ENCODE data around the gene PDCD1LG2.
A peak's percentile ranks its signal among the peaks of the same experiment; 100 is the strongest.
"Not testable (repeated sequence)": the region's sequence is repeated elsewhere in the genome, so short reads cannot be mapped to it uniquely, and the experiment has no call there.

Gene PDCD1LG2

DNA sequence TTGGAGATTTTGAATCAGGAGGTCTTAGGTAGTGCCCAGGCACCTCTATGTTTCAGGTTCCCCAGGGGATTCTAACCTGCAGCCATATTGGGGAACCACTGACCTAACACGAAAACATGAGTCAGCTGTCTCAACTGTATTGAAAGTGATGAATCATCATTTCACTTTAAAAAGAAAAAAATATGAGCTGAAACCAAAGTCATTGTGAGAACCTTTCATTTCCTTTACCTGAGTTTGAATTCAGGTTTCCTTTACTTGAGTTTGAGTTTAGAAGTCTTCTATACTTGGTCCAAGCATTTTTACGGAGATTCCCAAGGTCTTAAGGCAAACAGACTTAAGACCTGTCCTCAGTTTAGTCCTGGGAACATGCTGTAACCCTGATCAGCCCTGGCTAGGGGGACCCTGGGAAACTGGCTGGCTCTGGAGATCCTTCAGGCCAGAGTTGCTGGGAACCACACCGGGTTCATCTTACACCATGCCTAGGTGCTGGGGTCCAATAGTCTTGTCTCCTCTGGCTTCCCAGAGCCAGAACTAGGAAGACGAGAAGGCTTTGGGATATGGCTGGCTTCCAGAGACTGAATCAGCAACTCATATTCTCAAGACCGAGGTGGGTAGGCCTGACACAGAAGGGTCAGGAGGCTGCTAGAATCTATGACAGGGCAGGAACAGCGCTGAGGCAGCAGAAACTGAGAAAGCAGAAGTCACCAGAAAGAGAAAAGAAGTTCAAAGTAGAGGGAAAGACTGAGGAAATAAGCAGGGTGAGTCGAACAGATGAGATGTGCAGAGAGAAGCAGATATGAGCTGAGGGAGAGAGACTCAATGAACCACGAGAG is 16.4 kb upstream of the PDCD1LG2 start:
- peak; percentile 73 for DNase-seq (ENCODE audit: low read depth)

DNA sequence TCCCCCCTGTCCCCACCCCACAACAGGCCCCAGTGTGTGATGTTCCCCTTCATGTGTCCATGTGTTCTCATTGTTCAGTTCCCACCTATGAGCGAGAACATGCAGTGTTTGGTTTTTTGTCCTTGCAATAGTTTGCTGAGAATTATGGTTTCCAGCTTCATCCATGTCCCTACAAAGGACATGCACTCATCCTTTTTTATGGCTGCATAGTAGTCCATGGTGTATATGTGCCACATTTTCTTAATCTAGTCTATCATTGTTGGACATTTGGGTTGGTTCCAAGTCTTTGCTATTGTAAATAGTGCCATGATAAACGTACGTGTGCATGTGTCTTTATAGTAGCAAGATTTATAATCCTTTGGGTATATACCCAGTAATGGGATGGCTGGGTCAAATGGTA is 15.6 kb upstream of the PDCD1LG2 start:
- DNase-seq (ENCODE audit: low read depth), result not testable (repeated sequence)

DNA sequence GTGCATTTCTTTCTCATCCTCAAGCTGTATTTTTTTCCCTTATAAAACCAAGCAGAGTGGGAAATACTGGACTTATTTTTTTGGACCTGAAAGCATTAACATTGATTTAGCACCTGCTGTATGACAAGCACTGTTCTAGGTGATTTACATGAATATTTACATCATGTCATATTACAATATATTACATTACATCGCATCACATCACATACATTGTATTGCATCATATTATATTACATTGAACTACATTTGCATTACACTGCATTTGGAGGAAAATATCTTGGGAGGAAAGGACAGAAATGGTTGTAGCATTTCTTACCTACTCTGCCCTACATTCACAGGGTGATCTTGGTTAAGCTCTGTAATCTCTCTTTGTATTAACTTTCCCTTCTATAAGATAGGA is 11.2 kb upstream of the PDCD1LG2 start:
- DNase-seq (ENCODE audit: low read depth), result no peak

DNA sequence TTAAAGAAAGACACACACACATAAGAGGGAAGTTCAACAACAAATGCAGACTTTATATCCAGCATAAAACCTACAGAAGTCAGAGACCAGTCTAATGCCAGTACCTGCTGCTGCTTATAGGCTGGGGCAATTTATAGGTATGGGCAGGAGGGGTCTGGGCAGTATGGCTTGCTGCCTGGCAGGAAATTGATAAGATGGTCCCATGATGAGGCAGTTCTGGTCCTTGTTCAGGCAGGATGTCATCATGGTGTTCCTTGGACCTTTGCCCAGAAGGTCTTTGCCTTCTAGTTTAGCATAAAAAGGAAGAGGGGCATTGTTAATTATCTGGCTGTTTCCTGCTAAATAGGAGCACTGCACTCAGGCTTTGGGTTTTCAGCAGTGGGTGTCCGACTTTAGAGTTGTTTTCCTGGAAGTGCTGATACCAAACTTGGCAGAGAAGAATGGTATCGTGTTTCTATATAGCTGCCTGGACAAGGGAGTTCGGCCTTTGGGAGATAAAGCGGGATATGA is 10.4 kb upstream of the PDCD1LG2 start:
- no peak for DNase-seq (ENCODE audit: low read depth)

DNA sequence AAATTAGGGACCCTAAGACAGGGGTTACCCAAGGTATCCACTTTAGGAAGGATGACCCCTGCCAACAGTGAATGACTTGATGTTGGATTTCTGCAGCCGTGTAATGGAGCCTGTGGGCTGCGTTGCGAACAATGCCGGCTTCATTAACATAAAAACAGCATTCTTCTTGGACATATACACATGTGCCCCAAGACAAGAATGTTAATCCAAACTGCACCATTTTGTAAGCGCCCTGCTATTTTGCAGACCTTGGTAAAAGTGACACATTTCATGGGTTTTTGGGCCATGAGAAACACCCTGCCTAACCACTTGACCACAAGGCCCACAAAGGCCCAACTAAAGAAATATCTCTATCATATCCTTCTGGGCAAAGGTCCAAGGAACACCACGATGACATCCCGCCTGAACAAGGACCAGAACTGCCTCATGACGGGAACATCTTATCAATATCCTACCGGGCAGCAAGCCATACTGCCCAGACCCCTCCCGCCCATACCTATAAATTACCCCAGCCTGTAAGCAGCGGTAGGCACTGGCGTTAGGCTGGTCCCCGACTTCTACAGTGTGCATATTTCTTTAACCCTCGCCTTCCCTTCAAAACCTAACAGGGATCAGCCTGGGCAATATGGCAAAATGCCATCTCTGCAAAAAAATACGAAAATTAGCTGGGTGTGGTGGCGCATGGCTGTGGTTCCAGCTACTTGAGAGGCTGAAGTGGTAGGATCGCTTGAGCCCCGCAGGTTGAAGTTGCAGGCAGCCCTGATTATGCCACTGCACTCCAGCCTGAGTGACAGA is 9.7 kb upstream of the PDCD1LG2 start:
- peak; percentile 60 for DNase-seq (ENCODE audit: low read depth)

DNA sequence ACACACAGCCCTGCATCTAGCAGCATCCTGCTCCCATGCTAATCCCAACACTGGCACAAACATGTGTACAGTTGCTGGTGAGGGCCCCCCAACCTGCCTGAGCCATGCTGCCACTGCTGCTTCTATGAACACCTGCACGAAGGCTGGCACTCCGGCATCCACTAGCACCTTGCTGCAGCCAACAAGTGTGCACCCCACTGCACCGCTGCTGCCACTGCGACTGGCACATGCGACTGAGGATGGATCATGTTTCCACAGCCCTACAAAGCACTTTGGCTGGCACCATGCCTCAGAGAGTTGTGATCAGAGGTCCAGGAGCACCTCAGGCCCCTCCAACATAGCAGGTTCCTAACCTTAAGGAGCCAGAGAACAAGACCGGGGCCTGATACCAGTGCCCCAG is 7.8 kb upstream of the PDCD1LG2 start:
- DNase-seq (ENCODE audit: low read depth), result no peak

DNA sequence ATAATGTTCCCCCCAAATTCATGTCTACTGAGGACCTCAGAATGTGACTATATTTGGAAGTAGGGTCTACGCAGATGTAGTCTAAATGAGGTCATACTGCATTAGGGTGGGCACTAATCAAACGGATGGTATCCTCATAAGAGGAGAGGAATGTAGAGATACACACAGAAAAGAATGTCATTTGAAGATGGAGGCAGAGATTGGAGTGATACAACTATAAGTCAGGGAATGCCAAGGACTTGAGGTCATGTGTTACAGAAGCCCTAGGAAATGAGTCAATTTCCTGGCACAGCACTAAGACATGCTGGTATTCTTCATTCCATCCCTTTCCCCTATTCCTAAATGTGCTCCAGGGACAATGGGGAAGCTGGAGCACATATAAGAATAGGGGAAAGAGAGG is 758 bp upstream of the PDCD1LG2 start:
- peak; percentile 98 for DNase-seq (ENCODE audit: low read depth)

DNA sequence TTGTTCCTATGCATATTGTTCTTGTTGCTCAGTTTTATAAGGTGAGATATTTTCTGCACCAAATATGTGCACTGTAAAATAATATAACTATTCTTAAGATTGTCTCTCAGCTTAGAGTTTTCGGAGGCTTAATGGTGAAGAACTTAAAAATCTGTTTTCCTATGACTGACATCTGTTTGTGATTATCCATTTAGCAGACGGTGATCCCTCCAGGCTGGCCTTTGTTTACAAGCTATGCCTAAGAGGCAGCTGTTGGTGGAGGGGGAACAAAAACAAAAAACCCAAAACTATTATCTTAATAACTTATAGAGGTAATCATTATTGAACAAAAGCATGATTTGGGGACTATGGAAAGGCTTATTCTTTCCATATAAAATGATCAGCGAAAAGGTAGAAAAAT is 658 bp downstream of the PDCD1LG2 start:
- no peak for DNase-seq (ENCODE audit: low read depth)

DNA sequence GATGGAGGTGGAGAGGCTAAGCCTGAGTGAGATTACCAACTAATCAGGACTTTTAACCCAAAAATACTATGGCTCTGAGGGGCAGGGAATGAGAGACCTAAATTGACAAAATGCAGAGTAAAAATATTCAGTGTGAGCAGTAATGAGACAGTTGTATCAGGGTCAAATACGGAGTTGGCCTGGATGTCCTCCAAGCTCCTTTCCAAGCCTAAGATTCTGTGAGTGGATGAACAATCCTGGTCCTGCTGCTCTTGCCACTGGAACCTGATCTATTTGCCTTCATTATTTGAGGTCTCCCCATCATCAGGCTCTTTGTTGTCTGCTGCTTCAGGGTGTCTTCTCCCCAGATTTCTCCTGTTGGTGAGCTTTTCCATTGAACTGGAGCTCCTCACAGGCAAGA is 1.1 kb downstream of the PDCD1LG2 start:
- DNase-seq (ENCODE audit: low read depth), result no peak

DNA sequence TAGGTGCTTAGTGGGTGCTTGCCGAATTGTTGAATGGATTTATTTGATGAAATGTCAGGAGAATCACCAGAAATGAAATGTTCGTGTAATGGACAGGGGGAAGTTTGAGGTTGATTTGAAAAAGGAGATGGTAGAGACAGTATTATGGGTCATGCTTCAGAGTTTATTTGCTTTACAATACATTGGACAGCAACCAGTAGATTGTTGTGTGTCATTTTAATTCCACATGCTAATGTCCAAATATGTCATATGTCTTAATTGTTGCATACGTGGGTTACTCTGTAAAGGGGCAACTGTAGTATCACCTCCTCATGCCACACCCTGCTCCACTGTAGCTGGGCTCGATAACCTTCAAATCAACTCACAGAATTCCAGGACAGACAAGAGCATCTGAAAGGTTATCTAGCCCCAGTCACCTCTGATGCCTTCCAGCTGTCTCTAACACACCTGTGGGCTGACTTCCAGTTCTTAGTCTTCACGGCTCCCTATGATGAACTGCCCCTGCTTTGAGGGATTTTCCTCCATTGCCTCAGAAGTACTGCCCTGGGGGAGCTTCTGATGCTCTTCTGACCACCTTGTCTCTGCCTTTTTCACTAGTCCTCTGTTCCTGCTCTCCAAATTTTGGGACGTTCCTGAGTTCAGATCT is 1.7 kb downstream of the PDCD1LG2 start:
- DNase-seq (ENCODE audit: low read depth), result no peak

DNA sequence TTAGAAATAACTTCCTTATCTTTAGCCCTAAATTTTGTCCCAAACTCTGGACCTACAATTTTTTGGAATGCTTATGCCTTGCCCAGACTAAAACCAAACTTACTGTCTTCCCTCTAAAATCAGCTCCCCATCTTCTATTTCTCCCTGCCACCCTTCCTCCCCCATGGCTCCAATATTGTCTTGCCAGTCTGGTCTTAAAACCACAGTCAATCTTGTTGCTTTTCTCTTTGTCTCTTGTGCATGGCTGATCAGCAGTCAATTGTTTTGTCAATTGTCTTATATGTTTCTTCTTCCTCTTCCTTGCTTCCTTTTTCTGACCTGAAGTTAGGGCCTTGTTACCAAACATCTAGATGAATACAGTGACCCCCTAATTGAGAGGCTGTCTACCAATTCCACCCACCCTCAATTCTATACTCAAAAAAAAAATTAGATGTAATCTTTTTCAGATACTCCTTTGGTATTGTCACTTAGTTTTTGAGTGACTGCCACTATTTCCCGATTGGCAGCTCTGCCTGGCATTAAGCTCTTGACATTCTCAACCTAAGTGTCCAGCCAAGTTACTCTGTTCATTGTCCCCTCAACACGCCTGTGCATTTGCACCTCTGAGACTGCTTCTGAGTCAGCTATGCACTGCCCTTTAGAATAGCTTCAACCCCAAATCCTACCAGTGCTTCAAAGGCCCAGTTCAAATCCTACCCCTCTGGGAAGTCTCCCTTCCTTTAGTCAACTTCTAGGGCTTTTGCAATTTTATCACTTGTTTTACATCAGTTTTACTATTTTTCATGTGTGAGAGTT is 2.5 kb downstream of the PDCD1LG2 start:
- no peak for DNase-seq (ENCODE audit: low read depth)

DNA sequence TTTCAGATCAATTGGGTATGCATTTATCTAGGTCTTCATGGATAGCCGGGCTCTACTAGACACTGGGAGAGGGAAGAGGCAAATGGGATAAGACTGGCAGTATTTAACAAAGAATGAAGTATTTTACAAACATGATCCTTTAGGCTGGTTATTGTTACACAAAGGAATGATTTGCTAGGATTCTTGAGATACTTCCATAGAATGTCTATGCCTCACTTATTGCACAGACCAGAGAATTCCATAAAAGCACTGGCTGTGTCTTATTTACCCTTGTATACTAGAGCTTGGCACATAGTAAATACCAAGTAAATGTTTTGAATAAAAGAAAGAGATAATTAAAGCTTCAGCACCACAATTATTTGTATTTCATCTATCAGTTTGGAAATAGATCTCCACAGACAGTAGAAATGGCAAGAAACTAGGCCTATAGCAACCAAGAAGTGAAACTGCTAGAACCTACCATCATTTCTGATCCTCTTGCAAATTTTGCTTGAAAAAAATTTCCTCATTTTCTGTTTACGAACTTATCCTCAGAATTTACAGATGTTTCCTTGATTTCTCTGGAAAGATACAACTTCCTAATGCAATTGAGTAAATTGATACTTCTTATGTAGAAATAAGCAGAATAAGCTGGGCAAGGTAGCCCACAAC is 3.8 kb downstream of the PDCD1LG2 start:
- DNase-seq (ENCODE audit: low read depth), result no peak

DNA sequence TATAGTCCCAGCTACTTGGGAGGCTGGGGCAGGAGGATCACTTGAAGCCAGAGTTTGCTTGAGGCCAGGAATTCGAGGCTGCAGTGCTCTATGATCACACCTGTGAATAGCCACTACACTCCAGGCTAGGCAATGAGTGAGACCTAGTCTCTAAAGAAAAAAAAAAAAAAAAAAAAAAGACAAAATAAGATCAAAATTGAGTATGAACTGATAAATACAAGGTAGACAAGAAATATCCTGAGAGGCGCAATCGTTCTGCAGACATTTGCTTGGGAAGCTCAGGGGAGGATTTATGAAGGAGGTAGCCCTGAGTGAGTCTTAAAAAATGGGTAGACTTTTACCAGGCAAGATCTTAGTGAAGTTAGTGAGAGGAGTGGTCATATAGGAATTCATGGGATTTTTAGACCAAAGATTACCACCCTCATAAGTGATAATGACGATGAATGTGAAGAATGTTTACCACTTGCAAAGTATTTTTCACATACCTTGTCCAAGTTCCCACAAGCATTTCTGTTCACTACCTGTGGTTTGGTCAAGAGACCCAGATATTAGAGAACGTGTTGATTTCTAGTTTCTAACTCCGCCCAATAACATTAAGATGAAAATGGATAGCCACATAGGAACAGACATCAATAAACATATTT is 4.4 kb downstream of the PDCD1LG2 start:
- DNase-seq (ENCODE audit: low read depth), result no peak

DNA sequence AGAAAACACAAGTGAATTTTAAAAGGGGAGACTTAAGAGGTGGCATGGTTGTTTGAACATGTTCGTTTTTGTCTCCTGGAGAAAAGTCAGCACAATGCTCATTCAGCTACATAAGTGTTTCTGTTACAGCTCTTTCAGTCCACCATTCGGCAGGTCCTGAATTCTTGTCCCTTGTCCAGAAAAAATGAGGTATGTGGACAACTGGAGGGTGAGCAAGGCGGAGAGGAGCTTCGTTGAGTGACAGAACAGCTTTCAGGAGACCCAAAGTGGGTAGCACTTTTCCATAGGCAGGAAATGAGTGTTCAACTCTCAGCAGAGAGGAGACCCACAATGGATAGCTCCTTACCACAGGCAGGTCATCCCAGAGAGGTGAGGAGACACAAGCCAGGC is 4.9 kb downstream of the PDCD1LG2 start:
- DNase-seq (ENCODE audit: low read depth), result no peak

DNA sequence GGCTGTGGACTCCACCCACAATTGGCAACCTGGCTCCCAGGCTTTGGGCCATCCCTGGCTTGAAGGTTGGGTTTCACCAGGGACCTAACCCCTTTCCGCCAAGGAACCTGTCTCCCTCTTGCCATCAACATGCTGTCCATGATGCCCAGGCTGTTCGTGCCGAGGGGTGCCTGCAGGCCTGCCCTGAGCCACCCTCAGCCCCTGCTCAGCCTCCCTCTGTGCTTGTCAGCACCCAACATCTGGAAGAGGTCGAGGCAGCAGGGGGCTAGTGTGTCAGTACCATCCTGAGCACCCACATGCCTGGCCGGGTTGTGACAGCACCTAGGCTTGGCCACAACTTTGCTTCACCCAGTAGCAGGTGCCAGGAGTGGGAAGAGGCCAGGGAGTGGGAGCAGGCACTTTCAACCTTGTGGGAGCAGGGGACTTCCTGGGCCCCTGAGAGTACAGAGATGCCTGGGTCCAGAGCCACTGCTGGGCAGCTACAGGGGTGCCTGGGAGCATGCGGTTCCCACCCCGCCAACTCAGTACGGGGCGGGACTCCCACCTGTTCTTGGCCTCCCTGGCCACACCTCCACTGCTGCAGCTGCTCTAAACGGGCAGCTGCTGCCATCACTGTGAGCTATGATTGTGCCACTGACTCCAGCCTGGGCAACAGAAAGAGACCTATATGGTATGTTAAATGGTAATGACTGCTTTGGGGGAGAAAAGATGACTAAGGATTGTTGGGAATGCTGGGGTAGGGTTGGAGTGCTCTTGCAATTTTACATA is 6.3 kb downstream of the PDCD1LG2 start:
- DNase-seq (ENCODE audit: low read depth), result no peak

DNA sequence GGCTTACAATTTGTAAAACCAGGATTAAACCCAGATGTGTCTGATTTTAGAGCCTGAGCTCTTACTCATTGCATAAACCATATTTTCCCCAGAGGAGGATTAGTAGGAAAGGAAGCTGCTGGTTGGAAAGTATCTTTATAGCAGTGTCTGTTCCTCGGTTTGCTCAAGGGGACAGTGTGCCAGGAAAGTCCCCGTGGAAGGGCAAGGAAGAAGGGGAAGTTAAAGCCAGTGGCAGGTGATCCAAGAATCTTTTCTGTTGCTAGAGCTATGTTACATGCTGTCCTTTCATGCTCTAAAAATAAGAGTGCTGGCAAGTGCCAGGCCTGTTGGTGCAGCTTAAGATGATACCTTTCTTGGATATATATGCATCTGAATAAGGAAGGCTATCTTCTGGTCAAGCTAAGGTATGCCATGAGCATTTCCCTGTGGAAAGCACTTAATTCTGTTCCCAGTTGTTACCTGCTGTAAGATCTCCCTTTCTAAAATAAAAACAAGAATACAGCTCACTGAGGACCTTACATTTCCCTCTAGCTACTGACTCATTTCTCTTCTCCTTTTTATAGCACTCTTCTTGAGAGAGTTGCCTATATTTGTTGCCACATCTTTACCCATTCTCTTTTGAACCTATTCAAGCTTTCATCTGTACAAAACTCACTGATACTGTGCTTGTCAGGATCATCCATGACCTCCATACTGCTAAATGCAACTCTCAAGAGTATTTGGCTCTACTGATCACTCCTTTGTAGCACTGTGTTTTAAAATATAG is 8.0 kb downstream of the PDCD1LG2 start:
- DNase-seq (ENCODE audit: low read depth), result no peak

DNA sequence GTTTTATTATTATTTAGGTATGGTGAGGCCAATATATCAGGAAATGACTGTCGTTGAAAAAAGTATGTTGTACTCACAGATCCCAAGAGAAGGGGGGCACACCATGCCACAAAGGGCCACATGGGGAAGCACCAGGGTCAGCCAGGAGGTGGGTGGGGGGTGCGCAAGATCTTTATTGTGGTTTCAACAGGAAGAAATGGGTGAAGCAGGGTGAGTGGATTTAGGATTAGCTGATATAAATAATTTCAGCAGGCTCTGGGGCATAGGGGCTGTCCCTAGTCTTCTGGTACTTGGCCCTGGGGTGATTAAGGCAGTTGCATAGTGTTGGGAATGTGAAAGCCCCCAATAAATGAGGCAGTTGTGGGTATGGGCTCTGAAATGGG is 8.6 kb downstream of the PDCD1LG2 start:
- DNase-seq (ENCODE audit: low read depth), result no peak

DNA sequence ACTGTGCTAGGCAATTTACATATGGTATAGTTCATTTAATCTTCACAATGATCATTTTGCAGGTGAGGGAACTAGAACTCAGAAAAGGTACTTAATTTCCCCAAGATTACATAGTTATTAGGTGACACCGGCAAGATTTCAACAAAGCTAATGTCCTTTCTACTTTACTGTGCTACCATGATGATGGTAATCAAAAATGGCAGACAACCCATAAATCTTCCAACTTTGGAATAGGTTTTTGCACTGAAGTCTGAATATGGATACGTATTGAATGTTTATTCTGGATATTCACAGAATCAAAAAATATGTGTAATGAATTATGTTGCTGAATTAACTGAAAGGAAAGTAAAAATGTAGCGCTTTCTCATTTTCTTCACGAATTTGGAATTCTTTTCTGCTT is 13.8 kb downstream of the PDCD1LG2 start:
- DNase-seq (ENCODE audit: low read depth), result no peak

DNA sequence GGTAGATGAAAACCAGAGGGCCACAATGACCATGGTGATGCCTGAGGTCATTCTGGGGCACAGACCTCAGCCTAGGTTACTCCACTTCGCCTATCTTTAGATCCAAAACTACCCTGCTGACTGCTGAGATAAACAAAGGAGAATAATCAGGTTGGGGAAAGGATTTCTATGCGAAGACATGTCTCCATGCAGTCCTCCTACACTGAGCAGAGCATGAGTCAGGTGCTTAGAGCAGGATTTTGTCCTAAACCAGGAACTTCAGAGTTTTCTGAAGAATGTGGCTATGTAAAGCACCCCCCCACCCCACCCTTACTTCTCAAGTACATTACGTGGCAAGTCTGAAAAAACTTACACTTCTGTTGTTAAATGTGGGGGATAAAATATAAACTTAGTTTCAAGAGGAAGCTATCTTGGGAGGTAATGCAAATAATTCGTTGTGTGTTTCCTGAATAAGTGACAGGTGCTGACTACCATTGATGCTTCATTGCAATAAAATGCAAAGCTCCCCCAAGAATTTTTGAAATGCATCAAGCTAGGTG is 19.4 kb downstream of the PDCD1LG2 start:
- no peak for DNase-seq (ENCODE audit: low read depth)
